Vagina (tissue), 2 donors: Measurements from ENCODE around the gene CCDC87.

Experiments used
- POLR2A ChIP-seq, 2 donors: fragments of 450-650 bp; IDR thresholded peaks; one replicate each; pipeline ENCODE4 v1.6.1; 2017; ENCODE audit warnings: antibody characterized with exemption in 2 of 2, mild to moderate bottlenecking in 2 of 2, moderate library complexity in 2 of 2
- POLR2AphosphoS5 ChIP-seq, 2 donors: sonication (generic); formaldehyde crosslinking; IDR thresholded peaks; one replicate each; pipeline ENCODE4 v1.9.0; 2017; ENCODE audit warnings: antibody characterized with exemption in 2 of 2, mild to moderate bottlenecking in 2 of 2, low read depth in 1 of 2; ENCODE audit not compliant: insufficient read depth in 1 of 2
- TF ChIP-seq, protein P1 (sequence below), 3 experiments: fragments of 450-650 bp in 2 of 3; fragments of 200-600 bp in 1 of 3; sonication (generic) in 1 of 3; IDR thresholded peaks; one replicate each; pipeline ENCODE4 v1.5.1; 2017 to 2019; ENCODE audit warnings: antibody characterized with exemption in 3 of 3, mild to moderate bottlenecking in 2 of 3, moderate library complexity in 2 of 3

DNA sequence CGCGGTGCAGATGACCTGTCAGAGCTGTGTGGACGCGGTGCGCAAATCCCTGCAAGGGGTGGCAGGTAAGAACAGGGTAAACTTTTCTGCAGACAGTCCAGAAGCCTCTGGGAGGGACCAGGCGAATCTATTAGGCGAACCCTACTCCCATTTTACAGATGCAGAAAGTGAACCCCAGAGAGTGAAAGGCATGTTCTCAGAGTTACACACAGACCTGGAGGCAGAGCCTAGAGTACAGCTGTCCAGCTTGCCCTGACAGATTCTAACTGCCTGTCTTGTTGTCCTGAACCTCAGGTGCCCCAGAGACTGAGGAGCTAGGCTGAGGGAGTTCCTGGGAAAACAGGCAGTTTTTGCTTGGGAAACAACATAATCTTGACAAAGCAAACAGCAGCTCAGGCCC, 787 bp upstream of the CCDC87 start:
- TF ChIP-seq, protein P1, sequence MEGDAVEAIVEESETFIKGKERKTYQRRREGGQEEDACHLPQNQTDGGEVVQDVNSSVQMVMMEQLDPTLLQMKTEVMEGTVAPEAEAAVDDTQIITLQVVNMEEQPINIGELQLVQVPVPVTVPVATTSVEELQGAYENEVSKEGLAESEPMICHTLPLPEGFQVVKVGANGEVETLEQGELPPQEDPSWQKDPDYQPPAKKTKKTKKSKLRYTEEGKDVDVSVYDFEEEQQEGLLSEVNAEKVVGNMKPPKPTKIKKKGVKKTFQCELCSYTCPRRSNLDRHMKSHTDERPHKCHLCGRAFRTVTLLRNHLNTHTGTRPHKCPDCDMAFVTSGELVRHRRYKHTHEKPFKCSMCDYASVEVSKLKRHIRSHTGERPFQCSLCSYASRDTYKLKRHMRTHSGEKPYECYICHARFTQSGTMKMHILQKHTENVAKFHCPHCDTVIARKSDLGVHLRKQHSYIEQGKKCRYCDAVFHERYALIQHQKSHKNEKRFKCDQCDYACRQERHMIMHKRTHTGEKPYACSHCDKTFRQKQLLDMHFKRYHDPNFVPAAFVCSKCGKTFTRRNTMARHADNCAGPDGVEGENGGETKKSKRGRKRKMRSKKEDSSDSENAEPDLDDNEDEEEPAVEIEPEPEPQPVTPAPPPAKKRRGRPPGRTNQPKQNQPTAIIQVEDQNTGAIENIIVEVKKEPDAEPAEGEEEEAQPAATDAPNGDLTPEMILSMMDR (IDR thresholded peaks at IDR 0.05), result no peak
- no peak for TF ChIP-seq POLR2A (IDR thresholded peaks at IDR 0.05)
- no peak for TF ChIP-seq POLR2AphosphoS5 (IDR thresholded peaks at IDR 0.05; ENCODE audit: insufficient read depth in 1 of 2, low read depth in 1 of 2)
